HG03066 (cell line): Measurements from ENCODE around the gene TSR1.

Experiments used
- ATAC-seq: cut with Tn5 transposase; IDR thresholded peaks from one replicate; pipeline ENCODE4 v1.9.1; 2021; ENCODE audit warnings: low read depth; ENCODE audit not compliant: unreplicated experiment

The TSR1 gene

DNA sequence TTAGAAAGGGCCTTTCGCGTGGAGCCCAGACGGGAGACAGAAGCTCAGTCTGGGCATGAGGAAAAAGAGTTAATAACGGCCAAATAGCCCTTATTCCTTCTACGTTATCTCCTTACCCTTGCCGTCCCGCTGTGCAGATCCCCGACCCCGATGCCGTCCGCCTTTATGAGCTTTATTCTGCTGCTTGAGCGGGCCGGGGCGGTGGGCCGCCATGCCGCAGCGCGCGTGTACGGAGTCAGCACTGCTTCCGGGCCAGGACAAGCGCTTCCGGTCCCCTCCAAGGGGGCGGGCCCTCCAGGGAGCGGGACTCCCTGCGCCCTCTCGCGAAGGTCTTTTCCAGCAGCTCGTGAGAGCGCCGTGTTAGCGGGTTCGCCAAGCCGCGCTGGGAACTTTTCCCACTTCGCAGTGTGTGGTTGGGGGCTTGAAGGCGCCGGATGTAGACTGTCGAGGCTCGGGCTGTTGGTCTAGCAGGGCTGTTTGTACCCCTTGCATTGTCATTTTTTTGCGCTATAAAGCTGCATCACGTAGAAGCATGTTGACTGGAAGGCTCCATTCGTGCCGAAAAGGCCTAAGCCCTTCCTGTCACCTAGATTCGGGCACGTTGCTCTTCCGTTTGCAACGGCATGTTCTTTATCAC is at the start of gene TSR1:
TSS of gene TSR1 (minus strand) at position 243 of the 637 bp plus-strand sequence. CDS start at position 213, 30 bp downstream.
- peak; percentile 78 for ATAC-seq

DNA sequence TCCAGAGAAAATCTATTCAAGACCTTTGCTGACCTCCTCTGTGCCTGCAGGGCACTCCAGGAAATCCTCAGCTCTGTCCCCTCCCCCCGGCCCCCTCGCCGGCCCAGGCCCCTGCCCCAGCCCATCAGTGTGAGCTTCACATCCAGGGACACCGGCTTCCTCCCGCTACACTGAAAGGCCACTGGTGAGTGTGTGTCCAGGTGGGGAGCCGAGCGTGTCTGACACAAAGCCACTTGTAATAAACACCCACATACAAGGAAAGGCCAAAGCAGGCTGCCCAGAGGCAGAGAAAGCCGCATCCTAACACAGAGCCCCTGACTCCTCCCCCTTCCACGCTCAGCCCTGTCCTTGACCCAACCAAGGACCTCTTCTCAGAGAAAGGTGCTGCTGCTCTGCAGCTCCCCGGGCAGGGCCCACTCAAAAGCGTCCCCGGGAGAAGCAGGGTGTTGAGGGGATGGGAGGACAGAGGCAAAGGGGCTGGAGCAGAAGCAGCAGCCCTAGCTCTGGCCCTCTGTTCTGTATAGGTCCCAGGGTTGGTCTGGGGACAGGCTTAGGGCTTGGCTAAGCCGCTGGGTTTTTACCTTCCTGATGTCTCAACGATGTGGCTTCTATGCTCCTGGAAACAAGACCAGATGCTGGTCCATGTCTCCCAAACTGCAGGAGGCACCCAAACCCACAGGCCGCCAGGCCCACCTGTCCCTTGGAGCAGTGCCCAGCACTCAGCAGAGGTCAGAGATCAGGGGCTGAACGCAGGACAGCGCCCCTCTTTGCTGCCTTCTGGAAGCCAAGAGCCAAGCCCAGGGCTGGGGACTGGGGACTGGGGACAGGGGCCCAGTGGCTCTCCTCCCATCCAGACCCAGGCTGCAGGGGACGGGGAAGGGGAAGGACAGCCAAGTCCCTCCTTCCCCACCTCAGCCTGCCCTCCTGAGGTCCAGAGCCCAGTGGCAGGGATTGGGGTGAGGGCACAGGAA is 49.3 kb upstream of the TSR1 start:
- ATAC-seq = no peak

DNA sequence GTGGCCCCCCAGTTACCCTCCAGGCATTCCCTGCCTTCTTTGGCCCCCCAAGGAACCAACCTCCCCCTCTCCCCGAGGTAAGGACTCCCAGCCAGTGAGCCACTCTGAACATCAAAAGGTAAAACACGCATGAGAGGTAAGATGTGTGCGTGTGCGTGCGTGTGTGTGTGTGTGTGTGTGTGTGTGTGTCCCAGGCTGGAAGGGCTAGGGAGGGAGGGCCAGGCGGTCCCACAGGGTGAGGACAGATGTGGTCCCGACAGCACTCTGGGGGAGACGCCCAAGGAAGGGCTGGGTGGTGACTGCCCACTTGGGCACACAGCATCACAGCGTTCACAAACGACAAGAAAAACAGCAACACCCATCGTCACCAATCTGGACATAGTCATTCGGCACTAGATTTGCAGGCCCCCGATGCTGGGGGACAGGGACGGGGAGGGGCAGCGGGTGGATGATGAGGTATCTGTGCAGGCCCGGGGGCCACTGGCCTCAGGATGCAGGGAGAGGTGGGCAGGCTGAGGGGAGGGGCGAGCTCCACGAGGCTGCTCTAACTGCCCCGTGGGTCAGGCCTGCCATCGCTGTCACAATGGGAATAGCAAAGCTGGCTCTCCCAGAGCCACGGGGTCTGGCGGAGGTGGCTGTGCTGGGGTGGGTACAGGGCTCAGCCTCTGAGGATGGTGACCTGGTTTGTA is 48.3 kb upstream of the TSR1 start:
- ATAC-seq = no peak

DNA sequence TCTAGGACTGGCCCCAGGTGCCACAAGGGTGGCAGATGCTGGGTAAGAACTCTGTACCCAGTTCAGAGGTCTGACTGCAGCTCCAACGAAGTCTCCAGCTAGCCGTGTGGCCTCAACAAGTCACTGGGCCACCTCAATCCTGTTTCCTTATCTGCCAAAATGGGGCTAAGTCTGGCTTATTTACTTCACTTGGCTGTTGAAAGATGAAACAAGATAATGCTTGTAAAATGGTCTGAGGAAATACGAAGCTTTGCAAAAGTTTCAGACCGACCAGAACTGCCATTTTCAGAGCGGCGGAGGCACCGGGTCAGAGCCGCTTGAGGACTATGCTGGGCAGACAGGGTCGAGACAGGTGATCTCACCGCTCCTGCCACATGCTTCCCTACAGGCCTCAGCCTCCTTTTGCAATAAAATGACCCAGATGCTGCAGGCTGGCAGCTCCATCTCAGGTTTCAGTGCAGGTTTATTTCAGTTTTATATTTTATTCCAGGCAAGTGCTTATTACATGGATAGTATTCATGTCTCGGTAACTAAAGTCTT is 47.4 kb upstream of the TSR1 start:
- ATAC-seq = no peak

DNA sequence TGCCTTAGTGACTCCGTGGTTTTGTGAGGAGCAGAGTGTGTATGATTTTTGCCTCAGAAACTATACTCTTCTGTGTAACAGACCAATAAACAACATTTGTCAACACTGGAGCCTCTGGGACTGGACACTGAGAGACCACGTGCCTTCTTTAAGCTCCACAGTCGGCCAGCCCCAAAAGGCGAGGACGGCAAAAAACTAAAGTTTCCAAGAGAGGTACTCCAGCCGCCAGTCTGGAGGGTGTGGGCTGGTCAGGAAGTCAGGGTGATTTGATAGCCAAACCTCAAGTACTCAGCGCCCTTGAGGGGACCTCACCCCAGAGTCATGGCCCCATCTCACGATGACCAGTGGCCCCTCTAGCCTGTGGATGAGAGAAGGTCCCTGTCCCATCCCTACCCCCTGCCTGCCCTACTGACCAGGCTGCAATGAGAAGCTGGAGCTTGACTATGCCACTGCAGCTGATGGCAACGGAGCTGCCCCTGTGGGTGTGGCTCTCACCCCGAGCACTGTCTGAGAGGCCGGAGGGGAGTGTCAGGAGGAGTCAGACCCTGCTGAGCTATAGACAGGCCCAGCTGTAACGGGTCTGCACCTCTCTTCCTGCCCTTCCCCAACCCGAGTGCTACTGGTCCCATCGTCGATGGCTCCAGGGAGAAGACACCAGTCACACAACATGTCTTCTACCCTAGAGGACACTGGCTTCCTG is 44.8 kb upstream of the TSR1 start:
- ATAC-seq = no peak

DNA sequence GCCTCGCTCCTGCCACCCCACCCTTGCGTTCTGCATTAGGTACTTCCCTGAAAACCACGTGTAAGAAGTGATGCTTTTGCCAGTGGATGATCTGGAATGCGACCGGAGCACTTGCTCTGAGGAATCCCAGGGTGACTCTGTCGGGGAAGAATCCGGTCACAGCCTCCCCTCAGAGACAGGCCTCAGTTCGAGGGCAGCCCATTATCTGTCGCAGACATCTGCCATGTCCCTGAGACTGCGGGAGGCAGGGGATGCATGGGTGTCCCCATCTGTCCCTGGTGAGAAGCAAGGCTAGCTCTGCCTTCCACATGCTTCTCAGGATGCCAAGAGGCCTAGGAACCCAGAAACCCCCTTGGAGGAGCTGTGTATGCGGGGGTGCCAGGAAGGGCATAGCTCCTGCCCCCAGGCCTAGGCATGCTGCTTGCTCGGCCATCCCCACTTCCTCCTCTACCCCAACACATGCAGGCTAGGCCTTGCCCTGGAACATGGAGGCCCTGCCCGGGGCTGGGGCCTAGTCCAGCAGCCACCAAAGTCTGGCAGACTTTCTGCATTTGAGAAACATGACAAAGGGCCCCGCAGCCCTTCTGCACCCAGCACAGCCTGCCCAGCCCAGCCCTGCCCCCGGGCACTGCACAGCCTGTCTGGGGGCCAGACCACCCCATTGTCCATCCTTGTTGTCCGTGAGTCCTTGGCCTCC is 44.1 kb upstream of the TSR1 start:
- ATAC-seq = no peak

DNA sequence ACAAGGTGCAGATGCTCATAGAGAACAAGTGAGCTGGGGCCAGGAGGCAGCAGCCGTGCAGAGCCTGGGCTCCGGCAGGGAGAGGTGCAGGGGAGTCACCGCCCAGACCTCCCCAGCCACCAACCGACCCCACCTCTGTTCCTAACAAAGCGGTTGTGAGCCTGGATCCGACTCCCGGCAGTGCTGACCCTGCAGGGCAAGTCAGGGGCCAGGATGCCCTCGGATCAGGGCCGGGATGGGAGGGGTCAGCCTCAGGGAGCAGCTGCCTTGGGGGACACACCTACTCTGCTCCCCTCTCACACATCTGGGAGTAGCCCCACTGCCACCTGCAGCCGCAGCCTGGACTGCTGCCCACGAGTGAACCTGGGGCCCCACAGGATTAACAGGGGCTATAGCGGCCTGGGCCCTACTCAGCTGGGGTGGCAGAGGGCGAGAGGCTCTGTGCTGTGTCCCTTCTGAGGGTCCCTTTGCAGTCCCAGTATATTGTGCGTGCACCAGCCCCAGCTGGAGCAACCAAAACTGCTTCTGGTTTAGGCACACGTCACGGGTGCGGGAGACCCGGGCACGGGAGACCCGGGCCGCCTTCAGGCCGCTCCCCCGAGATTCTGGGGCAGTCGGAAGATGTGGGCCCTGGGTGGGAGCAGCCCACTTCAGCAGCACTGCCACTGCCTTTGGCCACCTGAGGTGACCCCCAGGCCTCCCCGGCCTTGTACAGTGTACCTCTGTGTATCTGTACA is 43.4 kb upstream of the TSR1 start:
- no peak for ATAC-seq

DNA sequence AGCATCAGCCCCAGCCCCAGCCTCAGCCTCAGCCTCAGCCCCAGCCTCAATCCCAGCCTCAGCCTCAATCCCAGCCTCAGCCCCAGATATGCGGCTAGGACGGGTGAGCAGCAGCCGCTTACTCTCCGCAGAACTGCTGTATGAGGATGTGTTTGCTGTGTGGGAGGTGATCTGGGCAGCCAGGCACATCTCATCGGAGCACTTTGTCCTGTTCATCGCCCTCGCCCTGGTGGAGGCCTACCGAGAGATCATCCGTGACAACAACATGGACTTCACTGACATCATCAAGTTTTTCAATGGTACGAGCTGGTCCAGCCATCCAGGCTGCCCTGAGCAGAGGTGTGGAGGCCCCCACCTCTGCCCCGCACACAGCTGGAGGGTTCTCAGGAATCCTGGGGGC is 42.6 kb upstream of the TSR1 start:
- no peak for ATAC-seq

DNA sequence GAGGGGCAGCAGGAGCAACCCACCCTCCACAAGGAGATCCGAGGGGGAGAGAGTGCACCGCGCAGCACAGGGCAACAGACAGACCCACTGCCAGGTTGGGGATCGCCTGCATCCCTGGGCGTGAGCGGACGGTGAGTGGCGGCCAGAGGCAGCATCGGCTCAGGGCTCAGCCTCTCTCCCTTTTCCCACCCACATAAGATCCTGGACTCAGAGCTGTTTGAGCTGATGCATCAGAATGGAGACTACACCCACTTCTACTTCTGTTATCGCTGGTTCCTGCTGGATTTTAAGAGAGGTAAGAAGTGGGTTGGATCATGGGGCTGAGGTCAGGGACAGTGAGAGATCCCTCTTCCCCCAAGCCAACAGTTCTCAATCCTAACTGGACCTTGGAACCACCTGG is 41.4 kb upstream of the TSR1 start:
- no peak for ATAC-seq

DNA sequence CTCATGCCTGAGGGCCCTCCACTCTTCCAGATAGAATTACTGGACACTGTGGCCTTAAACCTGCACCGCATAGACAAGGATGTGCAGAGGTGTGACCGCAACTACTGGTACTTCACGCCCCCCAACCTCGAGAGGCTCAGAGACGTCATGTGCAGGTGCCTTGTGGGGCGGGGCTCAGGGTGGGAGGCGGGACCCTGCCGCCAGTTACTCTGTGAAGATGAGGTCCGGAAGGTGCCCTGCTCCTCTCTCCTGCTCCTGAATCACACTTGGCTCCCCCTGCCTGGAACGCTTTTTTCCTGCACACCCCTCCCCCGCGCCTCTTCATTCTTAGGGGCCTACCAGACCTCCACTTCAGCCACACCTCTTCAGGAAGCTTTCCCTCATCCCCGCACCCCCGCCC is 39.9 kb upstream of the TSR1 start:
- ATAC-seq = no peak

DNA sequence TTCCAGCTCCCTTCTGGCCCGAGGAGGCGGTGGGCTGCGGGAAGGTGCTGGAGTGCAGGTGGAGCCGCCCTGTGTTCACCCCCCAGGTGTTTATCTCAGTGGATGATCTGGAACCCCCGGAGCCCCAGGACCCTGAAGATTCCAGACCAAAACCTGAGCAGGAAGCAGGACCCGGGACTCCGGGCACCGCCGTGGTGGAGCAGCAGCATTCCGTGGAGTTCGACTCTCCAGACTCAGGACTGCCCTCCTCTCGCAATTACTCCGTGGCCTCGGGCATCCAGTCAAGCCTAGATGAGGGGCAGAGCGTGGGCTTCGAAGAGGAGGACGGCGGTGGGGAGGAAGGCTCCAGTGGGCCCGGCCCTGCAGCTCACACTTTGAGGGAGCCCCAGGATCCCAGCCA is 39.1 kb upstream of the TSR1 start:
- no peak for ATAC-seq

DNA sequence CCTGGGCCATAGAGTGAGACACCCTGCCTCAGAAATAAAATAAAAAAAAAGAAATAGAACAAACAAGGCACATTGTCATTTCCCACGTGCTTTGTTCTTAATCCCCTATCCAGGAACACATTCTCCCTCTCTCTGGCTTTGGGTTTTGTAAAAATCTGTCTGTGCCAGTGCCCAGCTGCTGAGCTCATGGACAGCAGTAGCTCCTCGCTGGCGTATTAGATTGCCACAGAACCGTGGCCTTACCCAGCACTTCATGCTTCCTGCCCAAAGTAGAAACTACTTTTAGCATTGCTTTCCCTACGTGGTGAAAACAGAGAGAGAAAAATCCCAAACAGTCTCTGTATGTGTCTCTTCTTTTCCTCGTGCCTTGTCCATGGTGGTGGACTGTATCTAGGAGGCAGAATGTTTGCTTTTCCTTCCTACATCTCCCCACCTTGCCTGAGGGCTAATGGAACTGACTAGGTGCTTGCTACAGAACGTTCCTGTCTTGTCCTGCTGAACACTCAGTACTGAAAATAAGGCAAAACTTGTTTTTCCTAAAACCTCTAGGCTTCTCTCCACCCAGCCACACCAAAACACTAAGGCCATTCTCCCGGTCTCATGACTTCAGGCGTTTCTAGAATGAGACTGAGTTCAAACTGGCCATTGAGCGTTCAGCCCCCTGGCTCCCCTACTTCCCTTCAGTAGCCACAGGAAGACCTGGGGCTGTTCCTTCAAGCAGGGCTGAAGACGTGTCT is 38.5 kb upstream of the TSR1 start:
- ATAC-seq = no peak

DNA sequence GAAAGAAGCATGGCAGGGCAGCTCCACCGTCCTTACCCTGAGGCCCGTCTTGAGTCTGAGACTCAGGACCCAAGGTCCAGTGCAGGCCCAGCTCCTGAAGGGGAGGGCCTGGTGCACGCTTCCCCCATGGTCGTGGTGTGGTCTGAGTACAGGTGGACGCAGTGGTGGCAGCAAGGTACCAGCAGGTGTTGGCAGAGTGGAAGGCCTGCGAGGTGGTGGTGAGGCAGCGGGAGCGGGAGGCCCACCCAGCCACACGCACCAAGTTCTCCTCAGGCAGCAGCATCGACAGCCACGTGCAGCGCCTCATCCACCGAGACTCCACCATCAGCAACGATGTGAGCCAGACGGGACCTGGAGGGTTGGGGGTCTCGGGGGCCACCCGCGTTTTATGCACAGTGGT is 36.9 kb upstream of the TSR1 start:
- no peak for ATAC-seq

DNA sequence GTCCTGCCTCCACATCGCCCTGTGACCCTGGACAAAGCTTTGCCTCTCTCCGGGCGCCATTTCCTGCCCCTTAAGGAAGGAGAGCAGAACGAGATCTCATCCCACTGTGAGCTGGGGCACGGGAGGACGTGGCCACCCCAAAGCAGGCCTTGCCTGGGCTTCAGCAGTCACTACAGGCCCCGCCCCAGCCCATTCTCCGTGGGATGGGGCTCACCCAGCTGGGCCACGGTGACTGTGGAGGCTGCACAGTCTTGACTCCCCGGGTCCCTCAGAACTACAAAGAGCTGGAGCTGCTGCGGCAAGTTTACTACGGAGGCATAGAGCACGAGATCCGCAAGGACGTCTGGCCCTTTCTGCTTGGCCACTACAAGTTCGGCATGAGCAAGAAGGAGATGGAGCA is 36.4 kb upstream of the TSR1 start:
- no peak for ATAC-seq

DNA sequence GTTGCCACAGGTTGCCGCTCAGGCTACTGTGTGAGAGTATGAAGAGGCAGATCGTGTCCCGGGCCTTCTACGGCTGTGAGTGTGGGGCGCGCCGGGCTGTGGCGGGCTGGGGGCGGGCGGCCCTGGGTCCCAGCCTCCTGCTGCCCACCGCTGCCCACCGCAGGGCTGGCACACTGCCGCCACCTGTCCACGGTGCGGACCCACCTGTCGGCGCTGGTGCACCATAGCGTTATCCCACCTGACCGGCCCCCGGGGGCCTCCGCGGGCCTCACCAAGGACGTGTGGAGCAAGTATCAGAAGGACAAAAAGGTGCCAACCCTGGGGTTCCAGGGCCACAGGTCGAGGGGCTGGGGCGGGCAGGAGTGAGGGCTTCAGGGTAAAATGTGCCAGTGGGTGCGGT is 35.9 kb upstream of the TSR1 start:
- ATAC-seq = no peak

DNA sequence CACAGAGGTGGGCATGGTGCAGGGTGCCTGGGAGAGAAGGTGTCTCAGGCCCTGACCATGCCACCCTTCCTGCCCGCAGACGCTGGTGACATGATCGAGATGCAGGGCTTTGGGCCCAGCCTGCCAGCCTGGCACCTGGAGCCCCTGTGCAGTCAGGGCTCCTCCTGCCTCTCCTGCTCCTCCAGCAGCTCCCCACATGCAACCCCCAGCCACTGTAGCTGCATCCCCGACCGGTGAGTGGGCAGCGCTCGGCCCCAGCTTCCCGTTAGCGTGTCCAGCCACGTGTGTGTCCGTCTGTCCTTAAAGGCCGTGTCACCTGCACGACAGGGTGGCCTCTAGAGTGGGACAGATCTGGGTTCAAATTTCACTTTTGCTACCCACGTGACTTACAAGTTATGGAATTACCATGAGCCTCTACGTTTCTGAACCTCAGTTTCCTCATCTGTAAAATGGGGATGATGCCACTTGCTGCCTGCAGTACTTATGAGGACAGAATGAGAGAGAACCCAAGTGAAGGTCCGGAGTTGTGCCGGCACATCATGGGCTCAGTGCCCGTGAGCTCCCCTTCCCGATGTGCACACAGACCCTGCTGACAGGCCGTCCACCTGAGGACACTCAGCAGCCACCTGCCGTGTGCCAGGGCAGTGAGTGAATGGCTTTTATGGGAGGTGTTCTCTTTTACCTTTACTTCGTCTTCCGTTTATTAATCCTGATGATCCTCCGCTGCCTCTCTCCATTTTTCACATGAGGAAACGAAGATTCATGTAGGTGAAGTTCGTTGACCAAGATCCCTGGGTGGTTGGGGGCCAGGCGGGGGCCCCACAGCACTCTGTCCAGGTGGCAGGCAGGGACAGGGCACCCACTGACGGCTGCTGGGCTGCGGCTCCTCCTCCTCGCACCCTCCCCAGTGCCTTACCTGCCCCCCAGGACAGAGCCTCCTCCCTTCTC is 35.2 kb upstream of the TSR1 start:
- ATAC-seq = no peak

DNA sequence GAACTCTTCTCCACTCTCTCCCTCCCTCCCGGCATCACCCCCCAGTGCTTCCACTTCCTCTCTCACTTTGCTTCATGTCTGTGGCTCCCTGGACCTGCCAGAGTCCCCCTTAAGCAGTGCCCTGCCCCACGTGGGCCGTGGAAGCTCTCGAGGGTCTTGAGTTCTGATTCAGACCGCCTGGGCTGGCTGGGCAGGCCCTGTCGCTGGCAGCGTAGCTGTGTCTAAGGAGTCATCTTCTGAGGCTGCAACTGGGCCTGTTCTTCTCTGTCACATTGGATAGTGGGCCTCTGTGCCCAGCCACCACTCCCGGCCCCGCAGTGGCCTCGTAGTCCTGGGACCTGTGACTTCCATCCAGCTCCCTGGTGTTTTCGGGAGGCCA is 33.9 kb upstream of the TSR1 start:
- no peak for ATAC-seq
